Inflammatory macrophage (primary cell): ENCODE measurements around the gene ICE2.

ENCODE experiments used
- DNase-seq, 2 donors: peaks; one replicate each; pipeline ENCODE4 v3.0.0-alpha.2; 2020 to 2022

Gene ICE2

DNA sequence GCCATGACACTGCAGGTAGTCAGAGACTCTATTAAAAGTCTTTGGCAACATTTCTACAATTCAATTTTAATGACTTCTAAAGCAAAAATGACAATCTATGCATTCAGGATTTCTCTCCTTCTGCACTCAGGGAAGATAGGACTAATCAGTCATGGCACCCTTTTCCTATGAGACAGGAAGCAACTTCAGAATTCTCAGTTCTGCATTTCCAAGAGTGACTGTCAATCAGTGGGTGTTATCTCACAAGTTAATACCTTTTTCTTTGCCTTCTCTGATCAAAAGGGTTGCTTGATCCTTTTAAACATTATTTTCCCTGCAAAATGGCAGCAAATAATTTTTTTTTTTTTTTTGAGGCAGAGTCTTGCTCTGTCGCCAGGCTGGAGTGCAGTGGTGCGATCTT lies 7.8 kb upstream of the ICE2 start:
- DNase-seq, result peak; percentile 20 to 27

DNA sequence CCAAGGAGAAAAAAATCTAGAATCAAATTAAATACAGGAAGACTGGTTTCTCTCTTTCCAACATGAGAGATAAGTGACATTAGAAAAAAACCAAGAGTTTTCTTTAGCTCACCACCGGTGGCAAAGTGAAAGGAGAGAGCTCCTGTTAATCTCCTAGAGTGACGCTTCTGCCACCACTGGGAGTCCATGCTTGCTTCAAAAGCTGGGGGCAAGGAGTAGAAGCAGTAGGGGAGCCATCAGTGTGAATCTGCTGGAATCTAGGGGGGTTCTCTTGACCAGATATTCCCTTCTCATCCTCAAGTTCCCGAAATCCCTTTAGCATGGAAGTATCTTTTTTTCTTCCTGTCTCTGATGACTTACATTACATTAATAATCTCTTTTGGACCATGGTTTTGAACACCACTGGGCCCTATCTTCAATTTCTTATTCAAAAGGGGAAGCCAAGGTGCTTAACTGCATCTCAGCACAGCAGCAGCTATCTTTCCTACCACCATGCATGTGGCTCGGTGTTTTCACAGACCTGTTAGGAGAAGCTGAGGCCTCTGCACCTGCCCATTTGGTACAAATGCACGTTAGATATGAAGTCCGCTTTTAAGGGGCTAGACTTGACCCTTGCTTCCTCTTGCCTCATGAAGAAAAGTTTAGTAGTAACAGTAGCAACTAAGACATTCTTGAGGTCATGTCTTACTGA lies 6.6 kb upstream of the ICE2 start:
- DNase-seq, result no peak

DNA sequence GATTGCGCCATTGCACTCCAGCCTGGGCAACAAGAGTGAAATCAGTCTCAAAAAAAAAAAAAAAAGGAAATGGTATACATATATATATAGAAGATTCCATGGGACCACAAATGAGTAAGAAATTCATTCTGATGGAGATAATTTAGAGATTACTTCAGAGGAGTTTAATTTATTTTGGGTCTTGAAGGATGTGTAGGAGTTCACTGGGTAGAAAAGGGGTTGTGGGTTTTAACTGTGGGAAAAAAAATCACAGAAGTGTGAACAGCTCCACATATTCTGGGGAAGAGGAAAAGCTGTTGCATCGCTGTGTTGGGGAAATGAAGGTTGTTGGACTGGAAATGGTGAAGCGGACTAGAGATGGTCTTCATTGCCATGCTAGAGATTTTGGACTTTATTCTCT lies 4.1 kb upstream of the ICE2 start:
- no peak for DNase-seq

DNA sequence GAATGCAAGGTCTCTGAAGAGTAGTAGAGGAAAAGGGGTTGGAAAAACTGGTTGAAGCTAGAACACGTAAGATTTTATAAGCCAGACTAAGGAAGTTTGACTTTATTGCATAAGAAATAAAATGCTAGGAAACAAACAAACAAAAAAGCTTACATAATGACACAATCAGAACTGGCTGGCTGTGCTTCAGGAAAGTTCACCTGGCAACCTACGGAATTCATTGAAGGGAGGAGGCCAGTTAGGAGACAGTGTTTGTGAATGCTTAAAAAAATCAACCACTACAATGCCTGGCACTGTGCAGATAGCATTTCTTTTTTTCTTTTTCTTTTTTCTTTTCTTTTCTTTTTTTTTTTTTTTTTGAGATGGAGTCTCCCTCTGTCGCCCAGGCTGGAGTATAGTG lies 1.9 kb upstream of the ICE2 start:
- no peak for DNase-seq

DNA sequence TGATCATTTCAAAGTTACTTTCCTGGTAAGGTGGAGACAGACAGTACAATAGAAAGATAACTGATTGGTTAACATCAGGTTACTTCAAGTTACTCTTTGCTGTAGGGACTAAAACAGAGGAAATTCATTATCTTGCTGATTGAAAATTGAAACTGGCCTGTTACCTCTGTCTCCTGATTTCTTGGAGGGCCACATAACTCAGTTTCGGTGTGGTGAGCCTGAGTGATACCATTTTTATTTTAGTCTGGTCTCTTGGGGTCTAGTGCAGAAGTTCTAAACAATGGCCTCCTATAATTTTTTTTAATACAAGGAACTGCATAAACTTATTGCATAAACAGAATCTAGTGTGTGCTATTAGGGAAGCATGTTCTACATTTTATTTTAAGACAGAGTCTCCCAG lies 1.2 kb upstream of the ICE2 start:
- peak in 1 of 2 donors; percentile 27 for DNase-seq

DNA sequence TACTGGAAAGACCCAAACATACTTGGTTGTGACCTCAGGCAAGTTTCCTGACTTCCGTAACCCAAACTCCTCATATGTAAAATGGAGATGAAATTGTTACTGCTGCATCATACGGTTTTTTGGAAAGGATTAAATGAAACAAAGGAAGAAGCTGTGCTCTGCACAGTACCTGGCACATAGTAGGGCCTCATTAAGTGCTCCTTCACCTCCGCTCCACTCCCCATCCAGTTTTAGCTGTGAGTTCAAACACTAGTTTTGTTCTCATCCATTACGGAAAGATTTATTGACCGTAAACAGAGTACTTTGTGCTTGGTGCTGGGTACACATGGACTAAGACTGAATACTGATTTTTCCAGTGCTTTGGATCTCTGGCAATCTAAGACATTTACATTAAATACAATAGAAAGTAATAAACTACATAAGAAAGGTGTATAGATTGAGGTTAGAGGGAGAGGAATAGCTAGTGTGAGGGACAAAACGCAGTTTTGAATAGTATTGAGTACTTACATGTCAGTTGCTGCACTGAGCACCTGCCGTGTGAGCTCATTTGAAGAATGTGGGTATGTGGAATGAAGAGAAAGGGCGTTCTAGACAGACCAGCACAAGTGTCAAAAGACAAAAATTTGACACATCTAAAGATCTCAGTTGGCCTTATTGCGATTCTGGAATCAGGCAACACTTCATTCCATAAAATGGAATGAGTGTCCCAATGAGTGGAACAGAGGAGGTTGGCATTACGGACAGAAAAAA lies 594 bp upstream of the ICE2 start:
- DNase-seq, result no peak

- DNase-seq, result peak; percentile 15 to 35
Measured at GRCh38 chr15:60477916-60478565, 901 bp downstream of the ICE2 start.

GRCh38 chr15:60477164-60477563 lies 1.8 kb downstream of the ICE2 start:
- no peak for DNase-seq

- DNase-seq, result no peak
Measured at GRCh38 chr15:60476713-60477112, 2.2 kb downstream of the ICE2 start.

GRCh38 chr15:60473135-60473534 lies 5.8 kb downstream of the ICE2 start:
- DNase-seq, result no peak

DNA sequence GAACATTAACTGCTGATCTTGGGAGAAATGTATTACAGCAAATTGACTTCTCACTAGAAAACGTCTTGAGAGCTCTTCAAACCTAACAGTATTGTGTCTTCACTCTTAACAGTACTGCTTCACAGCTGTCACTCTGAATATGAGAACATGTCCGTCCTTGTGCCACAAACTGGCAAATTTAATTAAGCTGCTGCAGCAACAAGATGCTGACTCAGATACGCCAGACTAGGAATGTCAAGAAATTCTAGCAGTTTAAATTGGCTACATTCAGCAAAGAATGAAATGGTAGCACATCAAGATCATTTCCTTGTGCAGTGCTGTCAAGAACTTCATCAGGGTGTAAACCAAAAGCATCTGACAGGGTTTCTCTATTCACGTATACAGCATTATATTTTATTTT lies 7.6 kb downstream of the ICE2 start:
- DNase-seq, result no peak

- DNase-seq, result peak in 1 of 2 donors; percentile 36
Measured at GRCh38 chr15:60469893-60470641, 8.9 kb downstream of the ICE2 start.

- DNase-seq, result no peak
Measured at GRCh38 chr15:60464836-60465630, 13.9 kb downstream of the ICE2 start.

DNA sequence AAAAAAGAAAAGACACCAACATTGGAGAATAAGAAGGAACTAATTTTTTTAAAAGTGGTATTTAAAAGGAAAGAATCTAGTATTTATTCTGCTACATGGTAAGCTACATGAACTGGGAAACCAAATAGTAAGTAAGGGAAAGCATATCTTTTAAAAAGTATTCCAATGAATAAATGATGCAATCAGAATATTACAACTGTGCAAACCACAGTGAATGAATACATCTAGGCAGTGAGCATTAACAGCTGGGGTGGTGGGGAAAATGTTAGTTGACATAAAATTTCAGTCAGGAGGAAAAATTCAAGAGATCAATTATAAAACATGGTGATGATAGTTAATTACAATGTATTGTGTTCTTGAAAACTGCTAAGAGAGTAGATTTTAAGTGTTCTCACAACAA lies 16.9 kb downstream of the ICE2 start:
- no peak for DNase-seq

DNA sequence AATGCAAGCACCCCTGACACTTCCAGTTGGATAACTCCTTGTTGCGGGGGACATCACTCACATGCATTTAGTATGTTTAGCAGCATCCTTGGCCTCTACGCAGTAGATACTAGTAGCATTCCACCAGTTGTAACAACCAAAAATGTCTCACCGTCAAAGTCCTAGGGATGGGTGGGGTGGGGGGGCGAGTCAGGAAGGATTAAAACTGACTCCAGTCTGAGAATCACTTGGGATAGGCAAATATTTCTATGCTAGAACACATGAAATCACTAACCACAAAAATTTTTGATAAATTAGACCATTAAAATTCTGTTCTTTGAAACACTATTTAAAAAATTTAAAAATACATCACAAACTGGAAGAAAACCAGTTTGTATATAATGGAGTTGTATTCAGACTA lies 18.0 kb downstream of the ICE2 start:
- DNase-seq, result no peak

DNA sequence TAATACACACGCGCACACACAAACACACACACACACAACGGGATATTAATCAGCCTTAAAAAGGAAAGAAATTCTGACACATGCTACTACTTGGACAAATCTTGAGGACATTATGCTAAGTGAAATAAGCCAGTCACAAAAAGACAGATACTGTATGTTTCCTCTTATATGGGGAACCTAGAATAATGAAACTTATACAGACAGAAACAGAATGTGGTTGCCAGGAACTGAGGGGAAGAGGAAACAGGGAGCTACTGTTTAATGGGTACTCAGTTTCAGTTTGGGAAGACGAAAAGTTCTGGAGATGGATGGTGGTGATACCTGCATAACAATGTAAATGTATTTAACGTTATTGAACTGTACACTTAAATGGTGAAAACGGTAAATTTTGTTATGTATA lies 20.2 kb downstream of the ICE2 start:
- peak; percentile 32 to 51 for DNase-seq

GRCh38 chr15:60457985-60458384 lies 21.0 kb downstream of the ICE2 start:
- DNase-seq, result no peak

- no peak for DNase-seq
Measured at GRCh38 chr15:60454824-60455223, 24.1 kb downstream of the ICE2 start.

DNA sequence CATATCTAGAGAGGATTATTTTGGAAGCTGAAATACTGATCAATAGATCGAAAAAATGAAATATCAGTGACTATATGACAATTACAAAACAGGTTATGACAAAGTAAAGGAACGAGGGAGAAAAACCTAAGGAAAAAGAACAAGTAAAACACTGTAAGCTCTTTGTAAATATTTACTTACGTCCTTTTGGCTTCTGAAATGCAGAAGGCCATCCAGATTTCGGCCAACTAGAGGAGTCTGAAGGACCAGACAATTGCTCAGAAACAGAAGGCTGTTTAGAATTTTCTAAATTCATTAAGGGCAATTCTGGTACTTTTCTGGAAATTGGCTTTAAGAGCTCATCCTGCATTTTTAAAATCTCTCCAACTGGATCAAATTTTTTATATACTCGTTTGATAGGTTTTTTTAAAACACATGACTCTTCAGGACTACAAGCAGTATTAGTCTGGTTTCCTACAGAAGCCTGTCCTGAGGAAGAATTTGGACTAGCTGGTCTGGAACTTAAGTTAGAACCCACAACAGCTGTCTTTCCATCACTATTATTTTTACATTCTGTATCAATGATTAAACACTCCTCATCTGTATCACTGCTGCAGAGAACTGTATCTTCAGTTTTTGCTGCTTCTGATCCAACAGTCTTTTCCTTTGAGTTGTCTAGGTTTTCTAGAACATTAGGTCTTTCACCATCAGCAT lies 30.1 kb downstream of the ICE2 start:
- no peak for DNase-seq

- peak; percentile 37 to 55 for DNase-seq
Measured at GRCh38 chr15:60444289-60444912, 34.5 kb downstream of the ICE2 start.

DNA sequence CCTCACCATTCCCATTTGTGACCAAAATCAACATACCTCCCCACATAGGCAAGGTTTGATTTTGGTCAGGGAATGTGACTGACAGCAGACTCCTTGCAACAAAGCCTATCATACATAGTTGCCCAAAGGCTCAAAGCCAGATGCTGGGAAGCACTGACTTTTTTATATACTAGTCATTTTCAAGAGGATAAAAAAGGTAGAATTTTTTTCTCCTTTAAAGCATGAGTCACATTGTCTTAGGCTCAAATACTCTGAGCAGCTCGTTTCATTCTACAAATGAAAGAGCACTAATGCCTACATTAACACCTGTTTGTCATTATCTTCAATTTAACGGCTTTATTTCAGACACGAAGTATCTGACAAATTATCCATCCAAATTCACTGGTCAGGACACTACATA lies 36.2 kb downstream of the ICE2 start:
- no peak for DNase-seq
